Measurements from ENCODE around the gene DNM3. TPM values are rescaled to one million over a fixed set of nuclear protein-coding genes. Genes with fewer than 3 reads are reported as not detected.

Gene DNM3
- total RNA-seq, 6 donors from 2014 or later = 7.1 to 30.4 (median 10.3) TPM

- WGBS, 2 donors = 70 to 77% methylated on average over 9 to 13 of the region's 13 CpGs
- DNase-seq = peak in 1 of 2 donors; percentile 37
- TF ChIP-seq POLR2A (IDR thresholded peaks at IDR 0.05) = peak in 3 of 4 donors; percentile 31 to 50 (median 31)
- no peak for TF ChIP-seq EP300 (IDR thresholded peaks at IDR 0.05)
- TF ChIP-seq POLR2AphosphoS5 (IDR thresholded peaks at IDR 0.05) = peak; percentile 46 to 72
- TF ChIP-seq CTCF (IDR thresholded peaks at IDR 0.05) = no peak
- Histone ChIP-seq H3K27me3 (no peaks in the 10 kb centered on the region), H3K9me3 (no peaks in the 10 kb centered on the region), H3K27ac (peak overlapping the region; percentile 58 to 78 (median 71)), H3K36me3 (no peaks in the 10 kb centered on the region), H3K4me1 (peaks cover 0 to 13% (median 11%) of the 10 kb centered on the region in 4 donors), H3K4me3 (peak overlapping the region; percentile 3 to 40 (median 34))
- ATAC-seq (ENCODE audit: low FRiP score in 2 of 2) = peak; percentile 86 to 97
These were observed 303.3 kb downstream of the DNM3 start for GRCh38 chr1:172144445-172145061.

- DNase-seq (no peak), ATAC-seq (ENCODE audit: low FRiP score in 2 of 2) (peak in 1 of 2 donors; percentile 42)
- H3K27ac ChIP-seq = peak overlapping the region; percentile 58 to 78 (median 66)
- TF ChIP-seq POLR2A (IDR thresholded peaks at IDR 0.05) (no peak), POLR2AphosphoS5 (IDR thresholded peaks at IDR 0.05) (no peak), EP300 (IDR thresholded peaks at IDR 0.05) (no peak), CTCF (IDR thresholded peaks at IDR 0.05) (no peak)
- H3K4me1 ChIP-seq = peaks cover 0 to 13% (median 11%) of the 10 kb centered on the region in 4 donors
- no peaks in the 10 kb centered on the region for H3K36me3 ChIP-seq
- H3K4me3 ChIP-seq = peak overlapping the region in 3 of 4 donors; percentile 30 to 40 (median 39)
- no peaks in the 10 kb centered on the region for H3K9me3 ChIP-seq
- 56 to 69% methylated on average over 2 of the region's 2 CpGs for WGBS, 2 donors
- no peaks in the 10 kb centered on the region for H3K27me3 ChIP-seq
These were observed 303.9 kb downstream of the DNM3 start for GRCh38 chr1:172145231-172145651.

GRCh38 chr1:172145656-172146055, 304.4 kb downstream of the DNM3 start:
- peaks cover 0 to 13% (median 10%) of the 10 kb centered on the region in 4 donors for H3K4me1 ChIP-seq
- H3K4me3 ChIP-seq = no peak overlapping the region
- no peak for ATAC-seq (ENCODE audit: low FRiP score in 2 of 2)
- WGBS, 2 donors = 71 to 82% methylated on average over 6 of the region's 6 CpGs
- no peak for TF ChIP-seq EP300 (IDR thresholded peaks at IDR 0.05)
- TF ChIP-seq POLR2A (IDR thresholded peaks at IDR 0.05) = no peak
- no peak for TF ChIP-seq POLR2AphosphoS5 (IDR thresholded peaks at IDR 0.05)
- no peak for TF ChIP-seq CTCF (IDR thresholded peaks at IDR 0.05)
- H3K36me3 ChIP-seq = no peaks in the 10 kb centered on the region
- no peak for DNase-seq
- H3K27ac ChIP-seq = peak overlapping the region; percentile 58 to 78 (median 66)
- H3K9me3 ChIP-seq = no peaks in the 10 kb centered on the region
- no peaks in the 10 kb centered on the region for H3K27me3 ChIP-seq

- no peak for ATAC-seq (ENCODE audit: low FRiP score in 2 of 2)
- 88 to 94% methylated on average over 1 of the region's 1 CpG for WGBS, 2 donors
- no peak for TF ChIP-seq CTCF (IDR thresholded peaks at IDR 0.05)
- TF ChIP-seq EP300 (IDR thresholded peaks at IDR 0.05) = no peak
- TF ChIP-seq POLR2A (IDR thresholded peaks at IDR 0.05) = no peak
- TF ChIP-seq POLR2AphosphoS5 (IDR thresholded peaks at IDR 0.05) = no peak
- H3K36me3 ChIP-seq = no peaks in the 10 kb centered on the region
- no peak overlapping the region for H3K4me3 ChIP-seq
- DNase-seq = no peak
- no peaks in the 10 kb centered on the region for H3K27me3 ChIP-seq
- peak overlapping the region in 3 of 4 donors; percentile 65 to 78 (median 66) for H3K27ac ChIP-seq
- peaks cover 0 to 13% (median 6%) of the 10 kb centered on the region in 4 donors for H3K4me1 ChIP-seq
- no peaks in the 10 kb centered on the region for H3K9me3 ChIP-seq
These were observed 305.0 kb downstream of the DNM3 start for GRCh38 chr1:172146141-172146850.
